Stimulated activated CD8-positive, alpha-beta memory T cell treated with anti-CD3 and anti-CD28 coated beads, Interleukin-12 subunit alpha, Interleukin-12 subunit beta, amount 100 ng/mL, for 4 hours (primary cell): ENCODE data around the gene COASY.

Experiments
- DNase-seq: peaks from one replicate; pipeline ENCODE4 v3.0.0-alpha.2; 2020; ENCODE audit warnings: low read depth

COASY gene

GRCh38 chr17:42613699-42614295 is 51.8 kb downstream of the COASY start:
- DNase-seq, result no peak
